Pancreas (tissue), 10 donors: ENCODE results near the gene RBMS2. TPM values are rescaled to one million over a fixed set of nuclear protein-coding genes. Genes with fewer than 3 reads are reported as not detected.
A peak's percentile ranks its signal among the peaks of the same experiment; 100 is the strongest.
"Not testable (repeated sequence)": the region's sequence is repeated elsewhere in the genome, so short reads cannot be mapped to it uniquely, and the experiment has no call there.

Source experiments
- ATAC-seq, 4 donors: fragments of 200-7000 bp; cut with Tn5 transposase; one replicate each; pipeline versions ENCODE4 v1.8.0 to v1.9.1; 2020; ENCODE audit warnings: mild to moderate bottlenecking in 4 of 4, moderate library complexity in 4 of 4
- DNase-seq, 6 donors: peaks; one replicate each; pipeline ENCODE4 v3.0.0-alpha.2; 2020
- FAIRE-seq: peaks from 2 replicates; lab custom pipeline; 2012; peaks lifted over from hg19 to GRCh38; lab: Jason Lieb, UNC
- H3K27ac ChIP-seq, 4 donors: fragments of 200-600 bp; sonication (generic); 1 replicate in 3 of 4; 2 replicates in 1 of 4; pipeline versions ENCODE4 v1.5.0 to v1.8.0; 2020
- H3K27me3 ChIP-seq, 4 donors: fragments of 200-600 bp; one replicate each; pipeline ENCODE4 v1.8.0; 2021
- H3K36me3 ChIP-seq, 3 donors: fragments of 200-600 bp; sonication (generic) in 1 of 3; one replicate each; pipeline versions ENCODE4 v1.5.0 to v1.8.0; 2020 to 2021
- H3K4me1 ChIP-seq, 3 donors: fragments of 200-600 bp; one replicate each; pipeline ENCODE4 v1.8.0; 2021
- H3K4me3 ChIP-seq, 4 donors: fragments of 200-600 bp; sonication (generic) in 2 of 4; one replicate each; pipeline versions ENCODE4 v1.5.0 to v1.8.0; 2020 to 2021
- H3K9me3 ChIP-seq, 4 donors: fragments of 200-600 bp; one replicate each; pipeline ENCODE4 v1.8.0; 2021
- WGBS, 2 donors: extraction: QIAGEN DNeasy Blood & Tissue Kit; methylation state at CpG; one replicate each; pipeline ENCODE4 v1.1.7; 2013; 5-methylcytosine and 5-hydroxymethylcytosine counted together
- intact Hi-C, 3 donors: fragments of 100-400 bp; cut with DNase I; formaldehyde crosslinking; loops; one replicate each; pipeline versions ENCODE4 v1.11.1 to v1.14.2; 2022
- polyA plus RNA-seq, 2 donors: library from polyadenylated mRNA; stranded (reverse); fragments of 200-250 nt; gene quantifications; one replicate each; pipeline ENCODE4 v1.2.3, GENCODE V29; 2013
- total RNA-seq, 6 donors: library from RNA; stranded (reverse); fragmentation: NEBNext Ultra II Directional in 4 of 6; extraction: Animal tissue kit (Norgen Biotek cat#: 25700) in 4 of 6; gene quantifications; one replicate each; pipeline versions ENCODE4 v1.2.1 to v1.2.4, GENCODE V29; 2021 to 2023
- TF ChIP-seq, protein P1 (sequence below), 4 donors: fragments of 200-600 bp; sonication (generic) in 3 of 4; IDR thresholded peaks; one replicate each; pipeline versions ENCODE4 v1.5.0 to v1.8.0; 2021; ENCODE audit warnings: antibody characterized with exemption in 4 of 4
- donor health status: healthy with polysubstance abuse.
- donor health status: DM: no; HTN: no; CAD: no; lungs with moderate emphysema.
- donor health status: DM: no; HTN: no; CAD: no.
- donor health status: control.
- donor health status: control.
- donor health status: Bipolar disorder and iron deficiency.
- donor health status: DM: yes; HTN: yes; CAD: no.
- donor health status: DM: no; HTN: no; CAD: no.
- donor health status: DM: no; HTN: no; CAD: no.
- donor health status: DM: yes; HTN: yes; CAD: no.

RBMS2 gene
- total and polyA plus RNA-seq, 8 donors: 5.4 to 30.8 (median 10.4) TPM

- H3K27me3 ChIP-seq, ATAC-seq, H3K27ac ChIP-seq, FAIRE-seq, H3K4me3 ChIP-seq, H3K36me3 ChIP-seq, H3K4me1 ChIP-seq, intact Hi-C loops, H3K9me3 ChIP-seq: not testable (repeated sequence)
- peak; percentile 36 to 84 (median 58) for DNase-seq
- TF ChIP-seq, protein P1, sequence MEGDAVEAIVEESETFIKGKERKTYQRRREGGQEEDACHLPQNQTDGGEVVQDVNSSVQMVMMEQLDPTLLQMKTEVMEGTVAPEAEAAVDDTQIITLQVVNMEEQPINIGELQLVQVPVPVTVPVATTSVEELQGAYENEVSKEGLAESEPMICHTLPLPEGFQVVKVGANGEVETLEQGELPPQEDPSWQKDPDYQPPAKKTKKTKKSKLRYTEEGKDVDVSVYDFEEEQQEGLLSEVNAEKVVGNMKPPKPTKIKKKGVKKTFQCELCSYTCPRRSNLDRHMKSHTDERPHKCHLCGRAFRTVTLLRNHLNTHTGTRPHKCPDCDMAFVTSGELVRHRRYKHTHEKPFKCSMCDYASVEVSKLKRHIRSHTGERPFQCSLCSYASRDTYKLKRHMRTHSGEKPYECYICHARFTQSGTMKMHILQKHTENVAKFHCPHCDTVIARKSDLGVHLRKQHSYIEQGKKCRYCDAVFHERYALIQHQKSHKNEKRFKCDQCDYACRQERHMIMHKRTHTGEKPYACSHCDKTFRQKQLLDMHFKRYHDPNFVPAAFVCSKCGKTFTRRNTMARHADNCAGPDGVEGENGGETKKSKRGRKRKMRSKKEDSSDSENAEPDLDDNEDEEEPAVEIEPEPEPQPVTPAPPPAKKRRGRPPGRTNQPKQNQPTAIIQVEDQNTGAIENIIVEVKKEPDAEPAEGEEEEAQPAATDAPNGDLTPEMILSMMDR (IDR thresholded peaks at IDR 0.05): peak in 3 of 4 donors; percentile 15 to 24 (median 18)
- 12 to 17% methylated on average over 13 to 17 of the region's 17 CpGs for WGBS, 2 donors
Observed at GRCh38 chr12:56496704-56497103, 24.9 kb upstream of the RBMS2 start.

DNA sequence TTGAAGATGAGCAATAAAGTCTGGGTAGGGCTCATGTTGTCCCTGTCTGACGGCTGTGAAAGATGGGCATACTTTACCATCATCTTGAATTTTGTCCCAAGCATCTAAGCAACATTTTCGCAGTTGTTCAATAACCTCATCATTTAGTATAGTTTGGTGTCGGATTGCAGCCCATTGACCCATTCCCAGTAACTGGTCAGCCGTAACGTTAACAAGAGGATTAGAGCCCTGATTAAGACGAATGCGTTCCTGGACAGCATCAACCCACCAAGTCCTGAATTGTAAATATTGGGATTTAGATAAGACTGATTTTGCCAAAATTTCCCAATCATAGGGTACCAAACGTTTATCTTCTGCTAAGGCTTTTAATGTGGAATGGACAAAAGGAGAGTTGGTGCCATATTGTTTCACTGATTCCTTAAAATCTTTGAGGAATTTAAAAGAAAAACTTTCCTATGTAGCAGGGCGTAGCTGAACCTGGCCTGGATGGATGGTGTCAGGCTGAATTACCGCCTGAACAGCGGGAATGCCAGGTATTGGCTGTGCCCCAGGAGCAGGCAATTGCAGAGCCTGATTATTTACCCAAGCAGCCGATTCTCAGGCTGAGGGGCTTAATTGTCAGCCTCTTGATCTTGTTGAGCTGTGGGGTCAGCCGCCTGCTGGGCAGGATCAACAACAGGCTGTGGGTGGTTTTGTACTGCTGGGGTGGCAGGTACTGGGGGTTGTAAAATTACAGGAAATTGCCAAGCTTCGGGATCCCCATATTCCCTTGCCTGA is 23.3 kb upstream of the RBMS2 start:
- H3K4me3 ChIP-seq, H3K4me1 ChIP-seq, H3K9me3 ChIP-seq, H3K27me3 ChIP-seq, ATAC-seq, DNase-seq, H3K27ac ChIP-seq, FAIRE-seq, intact Hi-C loops, H3K36me3 ChIP-seq: not testable (repeated sequence)
- 67 to 71% methylated on average over 14 of the region's 14 CpGs for WGBS, 2 donors

DNA sequence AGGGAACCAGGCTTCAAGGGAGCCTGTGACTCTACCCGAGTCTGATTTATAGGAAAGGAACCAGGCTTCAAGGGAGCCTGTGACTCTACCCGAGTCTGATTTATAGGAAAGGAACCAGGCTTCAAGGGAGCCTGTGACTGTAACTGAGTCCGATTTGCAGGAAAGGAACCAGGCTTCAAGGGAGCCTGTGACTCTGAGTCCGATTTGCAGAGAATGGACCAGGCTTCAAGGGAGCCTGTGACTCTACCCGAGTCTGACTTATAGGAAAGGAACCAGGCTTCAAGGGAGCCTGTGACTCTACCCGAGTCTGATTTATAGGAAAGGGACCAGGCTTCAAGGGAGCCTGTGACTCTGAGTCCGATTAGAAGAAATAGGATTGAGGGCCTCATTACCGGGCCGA is 22.2 kb upstream of the RBMS2 start:
- intact Hi-C loops, ATAC-seq, H3K4me1 ChIP-seq, H3K27ac ChIP-seq, H3K4me3 ChIP-seq, H3K9me3 ChIP-seq, FAIRE-seq, H3K36me3 ChIP-seq, DNase-seq, H3K27me3 ChIP-seq: not testable (repeated sequence)
- WGBS, 2 donors: 78 to 82% methylated on average over 9 of the region's 9 CpGs

DNA sequence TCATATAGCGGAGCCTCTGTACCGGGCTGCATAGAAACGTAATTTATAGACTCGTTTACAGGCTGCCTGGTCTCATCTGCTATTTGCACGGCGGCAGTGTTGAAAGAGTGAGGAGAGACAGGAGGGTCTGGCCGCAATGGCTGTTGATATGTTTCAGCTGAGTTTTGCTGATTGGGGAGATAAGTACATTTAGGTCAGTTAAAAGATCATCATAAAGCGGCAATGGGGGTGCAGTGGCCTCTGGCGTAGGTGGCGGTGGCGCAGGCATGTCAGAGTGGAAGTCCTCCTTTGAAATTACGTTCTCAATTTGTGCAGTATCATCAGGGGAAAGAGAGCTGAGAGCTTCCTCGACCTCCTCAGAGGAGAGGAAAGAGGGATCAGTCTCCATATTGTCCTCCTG is 21.7 kb upstream of the RBMS2 start:
- ATAC-seq, H3K9me3 ChIP-seq, DNase-seq, H3K4me1 ChIP-seq, H3K4me3 ChIP-seq, H3K27ac ChIP-seq, H3K36me3 ChIP-seq, H3K27me3 ChIP-seq, FAIRE-seq, intact Hi-C loops: not testable (repeated sequence)
- 85% methylated on average over 13 of the region's 13 CpGs for WGBS, 2 donors

GRCh38 chr12:56510786-56511185 is 10.8 kb upstream of the RBMS2 start:
- no peak for DNase-seq
- no peaks in the 10 kb centered on the region for H3K27me3 ChIP-seq
- H3K4me1 ChIP-seq: no peaks in the 10 kb centered on the region
- TF ChIP-seq, protein P1 (IDR thresholded peaks at IDR 0.05): no peak
- H3K9me3 ChIP-seq: no peaks in the 10 kb centered on the region
- H3K36me3 ChIP-seq: no peaks in the 10 kb centered on the region
- H3K27ac ChIP-seq: no peak overlapping the region
- no peak for ATAC-seq
- no peak for FAIRE-seq
- H3K4me3 ChIP-seq: no peak overlapping the region
- intact Hi-C loops: no loop called here
- WGBS, 2 donors: 82 to 86% methylated on average over 16 of the region's 16 CpGs

DNA sequence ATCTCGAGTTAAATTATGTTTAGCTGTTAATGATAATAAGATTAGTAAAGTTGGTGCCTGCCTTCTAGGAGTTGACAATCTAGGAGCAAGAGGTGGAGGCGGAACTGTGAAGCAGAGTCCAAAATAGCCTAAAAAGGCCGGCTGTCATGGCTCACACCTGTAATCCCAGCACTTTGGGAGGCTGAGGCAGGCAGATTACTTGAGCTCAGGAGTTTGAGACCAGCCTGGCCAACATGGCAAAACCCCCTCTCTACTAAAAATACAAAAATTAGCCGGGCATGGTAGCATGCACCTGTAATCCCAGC is 7.7 kb upstream of the RBMS2 start:
- intact Hi-C loops, H3K36me3 ChIP-seq, H3K27ac ChIP-seq, H3K4me1 ChIP-seq, H3K9me3 ChIP-seq, H3K27me3 ChIP-seq, FAIRE-seq, H3K4me3 ChIP-seq, DNase-seq: not testable (repeated sequence)
- 51 to 55% methylated on average over 4 of the region's 4 CpGs for WGBS, 2 donors
- ATAC-seq: peak in 2 of 4 donors; percentile 18 to 44

GRCh38 chr12:56517854-56518253 is 3.8 kb upstream of the RBMS2 start:
- Histone ChIP-seq H3K4me1 (peaks cover 0 to 5% (median 0%) of the 10 kb centered on the region in 3 donors), H3K4me3 (no peak overlapping the region), H3K27ac (no peak overlapping the region), H3K36me3 (no peaks in the 10 kb centered on the region), H3K27me3 (no peaks in the 10 kb centered on the region), H3K9me3 (no peaks in the 10 kb centered on the region)
- no peak for DNase-seq
- intact Hi-C loops: loop anchor here in 2 of 3 donors (2.0 to 5.0 kb wide), 2 partner anchors 53 to 54 kb away; no protein-coding TSS in a partner anchor
- no peak for FAIRE-seq
- 63 to 64% methylated on average over 2 of the region's 2 CpGs for WGBS, 2 donors
- TF ChIP-seq, protein P1 (IDR thresholded peaks at IDR 0.05): no peak
- ATAC-seq: no peak
